WI38 (cell line): ENCODE results near the gene COX15.

Experiments
- H3K4me3 ChIP-seq: 2 replicates; pipeline ENCODE4 v1.5.1; 2011; ENCODE audit warnings: low read depth, mild to moderate bottlenecking, control low read depth, low read length
- CTCF ChIP-seq: IDR thresholded peaks from 2 replicates; pipeline ENCODE4 v1.5.1; 2012; ENCODE audit warnings: low read depth, mild to moderate bottlenecking, control low read depth, low read length

Gene COX15

GRCh38 chr10:99693933-99694583 lies 37.9 kb downstream of the COX15 start:
- TF ChIP-seq CTCF = no peak
- H3K4me3 ChIP-seq = no peak overlapping the region

- no peak overlapping the region for H3K4me3 ChIP-seq
- TF ChIP-seq CTCF = no peak
Measured at GRCh38 chr10:99689461-99689860, 42.5 kb downstream of the COX15 start.

- no peak for TF ChIP-seq CTCF
- no peak overlapping the region for H3K4me3 ChIP-seq
Measured at GRCh38 chr10:99685597-99685967, 46.3 kb downstream of the COX15 start.

- no peak overlapping the region for H3K4me3 ChIP-seq
- no peak for TF ChIP-seq CTCF
Measured at GRCh38 chr10:99682752-99683151, 49.2 kb downstream of the COX15 start.
